GM21367 (cell line): ENCODE measurements around the gene SNX32.
A peak's percentile ranks its signal among the peaks of the same experiment; 100 is the strongest.

Experiments used
- ATAC-seq: cut with Tn5 transposase; IDR thresholded peaks from one replicate; pipeline ENCODE4 v1.9.1; 2021; ENCODE audit not compliant: unreplicated experiment

The SNX32 gene

GRCh38 chr11:65897020-65897471 is 63.3 kb downstream of the SNX32 start:
- ATAC-seq: no peak

DNA sequence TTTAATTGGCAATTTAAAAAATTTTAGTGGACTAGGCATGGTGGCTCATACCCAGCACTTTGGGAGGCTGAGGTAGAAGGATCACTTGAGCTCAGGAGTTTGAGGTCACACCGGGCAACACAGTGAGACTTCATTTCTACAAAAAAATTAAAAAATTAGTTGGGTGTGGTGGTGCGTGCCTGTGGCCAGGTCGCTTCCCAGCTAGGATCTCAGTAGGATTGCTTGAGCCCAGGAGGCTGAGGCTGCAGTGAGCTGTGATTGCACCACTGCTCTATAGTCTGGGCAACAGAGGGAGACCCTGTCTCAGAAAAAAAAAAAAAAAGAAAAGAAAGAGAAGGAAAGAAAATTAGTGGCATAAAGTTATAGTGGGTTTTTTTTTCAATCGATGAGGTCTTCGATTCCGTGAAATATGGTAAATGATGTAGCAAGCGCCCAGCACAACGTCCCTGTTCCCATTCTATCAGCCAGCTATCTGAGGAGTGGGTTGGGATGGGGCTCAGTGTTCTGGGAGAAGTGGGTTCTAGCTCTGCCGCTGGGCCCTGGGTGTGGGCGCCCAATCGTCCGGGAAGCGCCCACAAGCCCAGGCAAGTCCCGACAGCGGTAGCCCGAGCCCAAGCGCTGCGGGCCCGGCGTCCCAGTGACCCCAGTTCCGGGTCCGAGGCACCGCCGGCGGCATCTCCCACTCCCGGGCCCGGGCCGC is 65.0 kb downstream of the SNX32 start:
- ATAC-seq: no peak

GRCh38 chr11:65899356-65900124 is 65.8 kb downstream of the SNX32 start:
- ATAC-seq: no peak

- peak; percentile 51 for ATAC-seq
These were observed 66.5 kb downstream of the SNX32 start, which contains the start of gene FOSL1 for GRCh38 chr11:65900125-65900898. Gene FOSL1 (minus strand): TSS chr11:65900388. CDS start chr11:65900339, 49 bp downstream.

DNA sequence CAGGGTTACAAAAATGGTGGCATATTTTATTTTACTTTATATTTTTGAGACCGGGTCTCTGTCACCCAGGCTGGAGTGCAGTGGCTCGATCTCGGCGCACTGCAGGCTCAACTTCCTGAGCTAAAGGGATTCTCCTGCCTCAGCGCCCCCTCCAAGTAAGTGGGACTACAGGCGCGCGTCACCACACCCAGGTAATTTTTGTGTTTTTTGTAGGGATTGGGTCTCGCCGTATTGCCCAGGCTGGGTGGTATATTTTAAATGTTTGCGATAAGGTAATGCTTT is 67.1 kb downstream of the SNX32 start:
- no peak for ATAC-seq

DNA sequence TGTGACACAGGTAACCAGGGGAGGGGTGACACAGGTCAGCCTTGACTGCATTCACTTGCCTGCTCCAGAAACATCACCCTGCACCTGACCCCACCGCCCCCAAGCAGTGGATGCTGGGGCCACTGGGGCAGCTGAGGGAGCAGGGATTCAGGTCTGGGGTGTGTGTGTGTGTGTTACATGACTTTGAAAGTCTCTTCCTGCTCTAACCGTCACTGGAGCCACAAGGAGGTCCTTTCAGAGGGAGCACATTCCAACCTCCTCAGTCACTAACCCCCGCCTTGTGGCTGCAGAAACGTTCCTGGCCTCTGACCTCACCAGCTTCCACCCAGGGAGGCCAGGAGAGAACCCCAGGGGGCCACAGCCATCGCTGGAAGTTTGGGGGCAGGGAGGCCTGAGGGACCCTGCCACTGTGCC is 69.3 kb downstream of the SNX32 start:
- no peak for ATAC-seq
